OCI-LY1 (cell line): ENCODE data around the gene ESAM.
"Not testable (repeated sequence)": the region's sequence is repeated elsewhere in the genome, so short reads cannot be mapped to it uniquely, and the experiment has no call there.

Source experiments
- H2AFZ ChIP-seq: fragments of 200-600 bp; sonication (generic), shearing (Covaris generic); 2 replicates; pipeline ENCODE4 v1.6.0; 2014; ENCODE audit warnings: antibody characterized with exemption, mild to moderate bottlenecking, low read length
- H3F3A ChIP-seq: fragments of 200-600 bp; sonication (generic), shearing (Covaris generic); 2 replicates; pipeline ENCODE4 v1.6.0; 2014; ENCODE audit warnings: mild to moderate bottlenecking, antibody characterized with exemption, low read length, moderate library complexity; ENCODE audit not compliant: insufficient read depth
- H3K27ac ChIP-seq: fragments of 200-600 bp; sonication (generic); 2 replicates; pipeline ENCODE4 v1.5.1; 2014; ENCODE audit warnings: low read length, mixed run types, mild to moderate bottlenecking, low read depth; ENCODE audit not compliant: poor library complexity, severe bottlenecking
- H3K27me3 ChIP-seq: fragments of 200-600 bp; sonication (generic); 2 replicates; pipeline ENCODE4 v1.6.0; 2014; ENCODE audit warnings: antibody characterized with exemption, mild to moderate bottlenecking, low read length, moderate library complexity; ENCODE audit not compliant: insufficient read depth
- H3K36me3 ChIP-seq: fragments of 200-600 bp; sonication (generic); 2 replicates; pipeline ENCODE4 v1.6.1; 2014; ENCODE audit warnings: mild to moderate bottlenecking, antibody characterized with exemption, low read length, moderate library complexity, mixed read lengths; ENCODE audit not compliant: insufficient read depth
- H3K4me1 ChIP-seq: fragments of 200-600 bp; sonication (generic); 2 replicates; pipeline ENCODE4 v1.5.1; 2014; ENCODE audit warnings: mild to moderate bottlenecking, low read length, moderate library complexity; ENCODE audit not compliant: insufficient read depth, severe bottlenecking
- H3K4me2 ChIP-seq: fragments of 200-600 bp; sonication (generic), shearing (Covaris generic); 2 replicates; pipeline ENCODE4 v1.6.1; 2014; ENCODE audit warnings: low read length
- H3K4me3 ChIP-seq: fragments of 200-600 bp; sonication (generic); 2 replicates; pipeline ENCODE4 v1.5.1; 2014; ENCODE audit warnings: low read length, low read depth, mild to moderate bottlenecking, mixed read lengths; ENCODE audit not compliant: poor library complexity, severe bottlenecking
- H3K79me2 ChIP-seq: fragments of 200-600 bp; shearing (Covaris generic); 2 replicates; pipeline ENCODE4 v1.6.1; 2016; ENCODE audit warnings: mixed run types, low read length, mixed read lengths; ENCODE audit not compliant: insufficient read depth
- H3K9ac ChIP-seq: fragments of 200-600 bp; sonication (generic), shearing (Covaris generic); 2 replicates; pipeline ENCODE4 v1.6.1; 2014; ENCODE audit warnings: mild to moderate bottlenecking, low read length, mixed read lengths
- H3K9me2 ChIP-seq: fragments of 200-600 bp; sonication (generic), shearing (Covaris generic); 2 replicates; pipeline ENCODE4 v1.6.1; 2014; ENCODE audit warnings: low read depth, mild to moderate bottlenecking, low read length, mixed read lengths
- H3K9me3 ChIP-seq: fragments of 200-600 bp; shearing (Covaris generic); 2 replicates; pipeline ENCODE4 v1.6.1; 2014; ENCODE audit warnings: low read length, mixed read lengths
- H4K20me1 ChIP-seq: fragments of 200-600 bp; sonication (generic), shearing (Covaris generic); 2 replicates; pipeline ENCODE4 v1.6.0; 2016; ENCODE audit warnings: mild to moderate bottlenecking, low read length; ENCODE audit not compliant: insufficient read depth
- CTCF ChIP-seq: fragments of 200-600 bp; sonication (generic), shearing (Covaris generic); IDR thresholded peaks from 2 replicates; pipeline ENCODE4 v1.5.1; 2017; ENCODE audit warnings: mild to moderate bottlenecking, antibody characterized with exemption, low read length, moderate library complexity, mixed read lengths
- EZH2 ChIP-seq: fragments of 200-600 bp; sonication (generic), shearing (Covaris generic); IDR thresholded peaks from 2 replicates; pipeline ENCODE4 v1.8.0; 2017; ENCODE audit warnings: borderline replicate concordance, mixed run types, mild to moderate bottlenecking, antibody characterized with exemption, low read length, moderate library complexity, mixed read lengths

Gene ESAM

DNA sequence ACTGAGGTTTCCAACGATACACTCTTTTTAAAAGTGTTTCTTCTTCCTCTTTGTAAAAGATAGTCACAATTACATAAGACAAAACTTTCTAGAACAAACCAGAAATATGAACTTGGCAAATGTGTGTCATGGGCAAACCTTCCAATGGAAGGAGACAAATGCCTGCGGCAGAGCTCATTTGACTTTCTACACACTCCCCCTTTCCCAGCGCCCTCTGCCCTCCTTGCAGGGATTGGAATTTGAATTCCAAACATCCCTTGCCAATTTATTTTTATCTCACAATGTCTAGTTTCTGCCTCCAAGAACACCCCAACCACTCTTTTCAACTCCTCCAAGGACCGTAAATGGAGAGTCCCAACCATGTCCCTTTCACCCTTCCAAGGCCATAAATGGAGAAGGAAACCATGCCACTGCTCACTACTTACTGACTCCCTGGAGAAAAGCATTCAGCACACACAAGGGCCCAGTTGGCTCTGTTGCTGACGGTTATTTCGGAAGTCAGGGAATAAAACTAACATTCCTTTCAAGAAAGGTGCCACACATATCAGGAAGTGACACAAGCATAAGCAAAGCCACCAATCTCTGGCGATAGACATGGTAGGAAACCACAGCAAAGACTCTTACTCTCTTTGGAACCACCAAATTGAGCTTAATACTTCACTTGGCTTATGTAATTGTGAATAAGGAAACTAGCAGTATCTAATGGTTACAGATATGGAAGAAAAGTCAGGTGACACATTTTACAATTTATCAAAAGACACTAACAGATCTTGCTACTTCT, 15.0 kb upstream of the ESAM start:
- Histone ChIP-seq H3K9me3 (no peaks in the 10 kb centered on the region), H3K9me2 (no peaks in the 10 kb centered on the region)

DNA sequence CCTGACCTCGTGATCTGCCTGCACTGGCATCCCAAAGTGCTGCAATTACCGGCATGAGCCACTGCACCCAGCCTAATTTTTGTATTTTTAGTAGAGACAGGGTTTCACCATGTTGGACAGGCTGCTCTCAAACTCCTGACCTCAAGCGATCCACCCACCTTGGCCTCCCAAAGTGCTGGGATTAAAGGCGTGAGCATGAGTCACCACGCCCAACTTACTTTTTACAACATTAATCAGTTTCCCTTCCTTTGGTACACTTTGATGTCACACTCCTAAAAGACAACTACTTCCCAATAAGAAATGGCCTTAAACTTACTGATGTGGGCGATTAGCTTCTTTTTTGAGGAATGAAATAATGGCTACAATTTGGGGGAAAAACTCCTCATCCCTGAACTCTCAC, 8.9 kb upstream of the ESAM start:
- H3F3A ChIP-seq, H3K79me2 ChIP-seq, H4K20me1 ChIP-seq, H3K27ac ChIP-seq, H2AFZ ChIP-seq, H3K36me3 ChIP-seq, H3K9me2 ChIP-seq, H3K9ac ChIP-seq, H3K4me2 ChIP-seq, H3K4me1 ChIP-seq, H3K4me3 ChIP-seq, H3K27me3 ChIP-seq, H3K9me3 ChIP-seq: not testable (repeated sequence)

More for the DNA sequence above, 15.0 kb upstream of the ESAM start:
- Histone ChIP-seq H3K27ac (no peak overlapping the region), H4K20me1 (no peaks in the 10 kb centered on the region), H3K4me2 (no peak overlapping the region), H3K9ac (no peak overlapping the region), H3K79me2 (no peaks in the 10 kb centered on the region), H3K4me1 (no peaks in the 10 kb centered on the region), H3K36me3 (no peaks in the 10 kb centered on the region), H3F3A (no peaks in the 10 kb centered on the region), H3K4me3 (no peak overlapping the region), H2AFZ (no peak overlapping the region), H3K27me3 (no peaks in the 10 kb centered on the region)
- TF ChIP-seq CTCF = no peak
- no peak for TF ChIP-seq EZH2

DNA sequence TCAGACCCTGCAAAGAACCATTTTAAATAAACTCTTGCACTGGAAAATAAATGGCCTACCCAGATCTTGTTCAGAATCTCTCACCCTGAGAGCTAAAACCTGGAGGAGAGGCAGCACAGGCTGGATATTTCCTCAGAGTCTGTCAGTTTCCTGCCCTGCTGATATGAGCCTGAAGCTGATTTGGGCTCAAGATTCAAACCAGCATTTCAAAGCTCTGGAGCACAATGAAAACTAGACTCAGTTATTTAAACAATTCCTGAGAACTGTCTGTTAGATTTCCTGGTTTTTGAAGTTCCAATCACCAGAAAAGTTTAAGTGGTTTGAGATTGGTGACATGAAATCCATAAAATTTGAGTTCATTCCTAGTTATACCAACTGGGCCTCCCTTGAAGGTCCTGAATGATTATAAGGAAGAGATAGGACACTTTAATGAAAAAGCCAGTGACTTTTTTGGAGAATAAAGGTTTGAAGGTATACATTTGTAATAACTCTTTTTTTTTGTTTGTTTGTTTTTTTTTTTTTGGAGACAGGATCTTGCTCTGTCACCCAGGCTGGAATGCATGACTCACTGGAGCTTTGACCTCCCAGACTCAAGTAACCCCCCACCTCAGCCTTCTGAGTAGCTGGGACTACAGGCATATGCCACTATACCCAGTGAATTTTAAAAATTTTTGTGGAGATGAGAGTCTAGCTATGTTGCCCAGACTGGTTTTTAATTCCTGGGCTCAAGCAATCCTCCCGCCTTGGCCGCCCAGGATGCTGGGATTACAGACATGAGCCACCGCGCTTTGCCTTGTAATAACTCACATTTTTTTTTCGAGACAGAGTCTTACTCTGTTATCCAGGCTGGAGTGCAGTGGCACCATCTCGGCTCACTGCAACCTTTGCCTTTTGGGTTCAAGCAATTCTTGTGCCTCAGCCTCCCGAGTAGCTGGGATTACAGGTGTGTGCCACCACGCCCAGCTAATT, 8.0 kb upstream of the ESAM start:
- Histone ChIP-seq H3K36me3 (no peaks in the 10 kb centered on the region), H3K9me2 (no peaks in the 10 kb centered on the region), H4K20me1 (no peaks in the 10 kb centered on the region), H3F3A (no peaks in the 10 kb centered on the region), H3K4me1 (no peaks in the 10 kb centered on the region), H3K79me2 (no peaks in the 10 kb centered on the region), H3K9ac (no peak overlapping the region), H3K4me2 (no peak overlapping the region), H3K27ac (no peak overlapping the region), H3K9me3 (no peaks in the 10 kb centered on the region), H3K4me3 (no peak overlapping the region), H3K27me3 (no peaks in the 10 kb centered on the region), H2AFZ (no peak overlapping the region)
- TF ChIP-seq EZH2 = no peak
- no peak for TF ChIP-seq CTCF
